ENCODE measurements around the gene SDK1. TPM values are rescaled to one million over a fixed set of nuclear protein-coding genes. Genes with fewer than 3 reads are reported as not detected.

The SDK1 gene
- total RNA-seq, 1 experiment from 2014 or later = 7.1 TPM

GRCh38 chr7:4286351-4286750 lies 985.3 kb downstream of the SDK1 start:
- H3K36me3 Mint-ChIP-seq (ENCODE audit: insufficient read depth, unreplicated experiment) = no peaks in the 10 kb centered on the region
- intact Hi-C loops (cut with micrococcal nuclease; ENCODE audit: unreplicated experiment) = no loop called here
- no TSS peak for BruUV-seq (replicated peaks)

DNA sequence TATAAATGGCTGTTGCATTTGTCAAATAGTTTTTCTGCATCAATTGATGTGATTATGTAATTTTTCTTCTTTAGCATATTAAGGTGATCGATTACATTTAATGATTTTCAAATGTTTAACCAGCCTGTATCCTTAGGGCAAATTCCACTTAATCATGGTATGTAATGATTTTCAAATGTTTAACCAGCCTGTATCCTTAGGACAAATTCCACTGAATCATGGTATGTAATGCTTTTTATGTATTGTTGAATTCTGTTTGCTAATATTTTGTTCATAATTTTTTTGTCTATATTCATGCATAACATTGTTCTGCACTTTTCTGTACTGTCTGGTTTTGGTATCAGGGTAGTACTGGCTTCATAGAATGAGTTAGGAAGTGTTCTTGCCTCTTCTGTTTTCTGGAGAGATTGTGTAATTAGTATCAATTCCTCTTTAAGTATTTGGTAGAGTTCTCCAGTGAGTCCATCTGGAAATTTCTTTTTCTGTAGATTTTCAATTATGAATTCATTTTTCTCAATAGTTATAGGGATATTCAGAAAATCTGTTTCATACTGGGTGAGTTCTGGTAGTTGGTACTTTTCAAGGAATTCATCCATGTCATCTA lies 987.8 kb downstream of the SDK1 start:
- Histone ChIP-seq H3K9me3 (peaks cover 13% of the 10 kb centered on the region), H3K27me3 (replicated peaks; ENCODE audit: control insufficient read depth, insufficient read depth, low read length) (no peaks in the 10 kb centered on the region), H3K4me1 (no peaks in the 10 kb centered on the region), H3K4me3 (ENCODE audit: low read depth, low read length) (no peak overlapping the region), H3K36me3 (ENCODE audit: control insufficient read depth, insufficient read depth, low read length) (no peaks in the 10 kb centered on the region)
- Mint-ChIP-seq H3K4me3 (ENCODE audit: unreplicated experiment) (no peak overlapping the region), H3K4me1 (ENCODE audit: low read depth, unreplicated experiment) (no peaks in the 10 kb centered on the region), H3K36me3 (ENCODE audit: insufficient read depth, unreplicated experiment) (no peaks in the 10 kb centered on the region), H3K27ac (ENCODE audit: unreplicated experiment) (no peak overlapping the region), H3K9me3 (ENCODE audit: unreplicated experiment) (peaks cover 52% of the 10 kb centered on the region), H3K27me3 (ENCODE audit: insufficient read depth, unreplicated experiment) (no peaks in the 10 kb centered on the region)
- BruUV-seq (replicated peaks) = no TSS peak
- TF ChIP-seq, protein P1, sequence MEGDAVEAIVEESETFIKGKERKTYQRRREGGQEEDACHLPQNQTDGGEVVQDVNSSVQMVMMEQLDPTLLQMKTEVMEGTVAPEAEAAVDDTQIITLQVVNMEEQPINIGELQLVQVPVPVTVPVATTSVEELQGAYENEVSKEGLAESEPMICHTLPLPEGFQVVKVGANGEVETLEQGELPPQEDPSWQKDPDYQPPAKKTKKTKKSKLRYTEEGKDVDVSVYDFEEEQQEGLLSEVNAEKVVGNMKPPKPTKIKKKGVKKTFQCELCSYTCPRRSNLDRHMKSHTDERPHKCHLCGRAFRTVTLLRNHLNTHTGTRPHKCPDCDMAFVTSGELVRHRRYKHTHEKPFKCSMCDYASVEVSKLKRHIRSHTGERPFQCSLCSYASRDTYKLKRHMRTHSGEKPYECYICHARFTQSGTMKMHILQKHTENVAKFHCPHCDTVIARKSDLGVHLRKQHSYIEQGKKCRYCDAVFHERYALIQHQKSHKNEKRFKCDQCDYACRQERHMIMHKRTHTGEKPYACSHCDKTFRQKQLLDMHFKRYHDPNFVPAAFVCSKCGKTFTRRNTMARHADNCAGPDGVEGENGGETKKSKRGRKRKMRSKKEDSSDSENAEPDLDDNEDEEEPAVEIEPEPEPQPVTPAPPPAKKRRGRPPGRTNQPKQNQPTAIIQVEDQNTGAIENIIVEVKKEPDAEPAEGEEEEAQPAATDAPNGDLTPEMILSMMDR (IDR thresholded peaks at IDR 0.05; ENCODE audit: insufficient read depth in 1 of 2, low read depth in 1 of 2, low read length in 1 of 2, severe bottlenecking in 1 of 2, unreplicated experiment in 1 of 2) = no peak
- CTCF ChIA-PET = no interaction called here
- no peak for DNase-seq
- POLR2A ChIA-PET = no interaction called here
- intact Hi-C loops (cut with micrococcal nuclease; ENCODE audit: unreplicated experiment) = no loop called here

More at GRCh38 chr7:4286351-4286750, 985.3 kb downstream of the SDK1 start:
- DNase-seq = peak in 1 of 2 experiments; percentile 10
- Histone ChIP-seq H3K36me3 (ENCODE audit: control insufficient read depth, insufficient read depth, low read length) (no peaks in the 10 kb centered on the region), H3K4me1 (no peaks in the 10 kb centered on the region), H3K9me3 (peaks cover 6% of the 10 kb centered on the region), H3K4me3 (ENCODE audit: low read depth, low read length) (no peak overlapping the region), H3K27me3 (replicated peaks; ENCODE audit: control insufficient read depth, insufficient read depth, low read length) (no peaks in the 10 kb centered on the region)
- CTCF ChIA-PET = interaction anchor here (0.6 kb wide), 1 partner anchor 61 kb away, joined by 7 read pairs; no protein-coding TSS in a partner anchor
- POLR2A ChIA-PET = no interaction called here
- Mint-ChIP-seq H3K27me3 (ENCODE audit: insufficient read depth, unreplicated experiment) (no peaks in the 10 kb centered on the region), H3K4me3 (ENCODE audit: unreplicated experiment) (no peak overlapping the region), H3K4me1 (ENCODE audit: low read depth, unreplicated experiment) (no peaks in the 10 kb centered on the region), H3K9me3 (ENCODE audit: unreplicated experiment) (peaks cover 40% of the 10 kb centered on the region), H3K27ac (ENCODE audit: unreplicated experiment) (no peak overlapping the region)
- TF ChIP-seq, protein P1 (IDR thresholded peaks at IDR 0.05; ENCODE audit: insufficient read depth in 1 of 2, low read depth in 1 of 2, low read length in 1 of 2, severe bottlenecking in 1 of 2, unreplicated experiment in 1 of 2) = peak in 1 of 2 experiments; percentile 12

DNA sequence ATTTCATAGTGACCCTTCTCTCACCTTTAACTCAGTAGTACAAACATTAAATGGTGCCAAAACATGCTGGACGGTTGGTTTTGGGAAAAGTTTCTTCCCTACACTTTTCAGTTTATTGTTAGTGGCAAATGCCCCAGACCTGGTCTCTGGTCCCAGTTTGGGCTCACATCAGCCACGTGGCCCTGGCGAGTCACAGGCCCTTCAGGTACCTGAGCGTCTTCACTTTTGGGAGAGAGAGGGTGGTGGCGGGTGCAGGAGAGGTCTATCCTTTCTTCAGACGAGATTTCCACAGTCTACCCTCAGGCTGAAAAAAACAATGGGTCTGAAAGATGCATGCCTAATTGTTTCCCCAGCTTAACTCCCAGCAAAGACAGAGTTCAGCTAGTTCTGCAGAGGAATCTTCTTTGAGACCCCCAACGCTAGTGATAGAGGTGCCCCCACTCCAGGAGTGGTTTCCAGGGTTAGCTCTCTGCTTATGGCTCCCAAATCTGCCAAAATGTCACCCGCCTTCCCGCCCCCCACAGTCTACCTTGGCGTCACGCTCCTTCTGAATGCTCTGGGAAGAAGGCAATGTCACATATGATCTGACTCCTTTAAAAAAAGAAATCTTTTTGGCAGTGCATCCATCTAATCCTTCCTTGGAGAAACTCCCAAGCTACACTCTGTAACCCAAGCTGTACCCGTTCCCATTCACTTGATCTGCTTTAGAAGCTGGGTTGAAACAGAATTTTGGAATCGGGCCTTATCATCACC lies 996.3 kb downstream of the SDK1 start:
- H3K9me3 ChIP-seq = peaks cover 7% of the 10 kb centered on the region; the same call in 1 of the 2 replicates
- ChIA-PET POLR2A (no interaction called here), CTCF (no interaction called here)
- BruUV-seq (replicated peaks) = no TSS peak
- no peak overlapping the region for H3K4me3 Mint-ChIP-seq (ENCODE audit: unreplicated experiment)
- no peak overlapping the region for H3K4me3 ChIP-seq (ENCODE audit: low read depth, low read length)
- TF ChIP-seq, protein P1 (IDR thresholded peaks at IDR 0.05; ENCODE audit: insufficient read depth in 1 of 2, low read depth in 1 of 2, low read length in 1 of 2, severe bottlenecking in 1 of 2, unreplicated experiment in 1 of 2) = no peak
- no peaks in the 10 kb centered on the region for H3K36me3 ChIP-seq (ENCODE audit: control insufficient read depth, insufficient read depth, low read length)
- H3K27ac Mint-ChIP-seq (ENCODE audit: unreplicated experiment) = no peak overlapping the region
- no peaks in the 10 kb centered on the region for H3K27me3 ChIP-seq (replicated peaks; ENCODE audit: control insufficient read depth, insufficient read depth, low read length)
- no peaks in the 10 kb centered on the region for H3K4me1 ChIP-seq
- intact Hi-C loops (cut with micrococcal nuclease; ENCODE audit: unreplicated experiment) = no loop called here
- no peaks in the 10 kb centered on the region for H3K4me1 Mint-ChIP-seq (ENCODE audit: low read depth, unreplicated experiment)
- peaks cover 46% of the 10 kb centered on the region for H3K9me3 Mint-ChIP-seq (ENCODE audit: unreplicated experiment)
- no peaks in the 10 kb centered on the region for H3K36me3 Mint-ChIP-seq (ENCODE audit: insufficient read depth, unreplicated experiment)
- DNase-seq = no peak
- peaks cover 3% of the 10 kb centered on the region for H3K27me3 Mint-ChIP-seq (ENCODE audit: insufficient read depth, unreplicated experiment)

Data from Caco-2 (cell line).